ENCODE data around the gene FOXO4. TPM values are rescaled to one million over a fixed set of nuclear protein-coding genes. Genes with fewer than 3 reads are reported as not detected.

Gene FOXO4
- total RNA-seq, 4 donors from 2014 or later = 14.9 to 18.8 (median 16.9) TPM

DNA sequence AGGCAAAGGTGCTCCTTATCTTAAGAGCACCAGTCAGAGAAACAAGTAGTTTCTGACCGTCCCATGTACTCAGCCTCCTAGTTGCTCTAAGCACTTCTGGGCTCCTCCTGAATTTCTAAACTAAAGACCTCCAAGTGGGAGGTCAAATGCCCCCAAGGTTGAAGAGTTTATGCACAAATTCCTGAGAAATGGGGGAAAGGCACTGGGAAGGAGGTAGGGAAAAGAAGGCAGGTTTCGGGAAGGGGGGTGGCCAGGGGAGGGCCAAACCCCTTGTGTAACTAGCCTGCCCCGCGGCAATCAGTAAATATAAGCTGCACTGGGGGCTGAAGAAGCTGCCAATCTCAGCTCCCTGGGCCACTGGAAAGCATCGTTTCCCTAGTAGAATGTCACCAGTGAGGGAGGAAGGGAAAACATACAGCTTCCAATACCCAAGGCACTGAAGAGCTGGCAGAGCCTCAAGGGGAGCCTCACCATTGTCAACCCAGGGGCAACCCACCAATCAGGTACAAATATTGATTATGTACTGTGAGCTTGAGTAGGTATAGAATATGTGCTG lies 3.4 kb downstream of the FOXO4 start:
- TF ChIP-seq POLR2A (IDR thresholded peaks at IDR 0.05) = no peak
- TF ChIP-seq, protein P1, sequence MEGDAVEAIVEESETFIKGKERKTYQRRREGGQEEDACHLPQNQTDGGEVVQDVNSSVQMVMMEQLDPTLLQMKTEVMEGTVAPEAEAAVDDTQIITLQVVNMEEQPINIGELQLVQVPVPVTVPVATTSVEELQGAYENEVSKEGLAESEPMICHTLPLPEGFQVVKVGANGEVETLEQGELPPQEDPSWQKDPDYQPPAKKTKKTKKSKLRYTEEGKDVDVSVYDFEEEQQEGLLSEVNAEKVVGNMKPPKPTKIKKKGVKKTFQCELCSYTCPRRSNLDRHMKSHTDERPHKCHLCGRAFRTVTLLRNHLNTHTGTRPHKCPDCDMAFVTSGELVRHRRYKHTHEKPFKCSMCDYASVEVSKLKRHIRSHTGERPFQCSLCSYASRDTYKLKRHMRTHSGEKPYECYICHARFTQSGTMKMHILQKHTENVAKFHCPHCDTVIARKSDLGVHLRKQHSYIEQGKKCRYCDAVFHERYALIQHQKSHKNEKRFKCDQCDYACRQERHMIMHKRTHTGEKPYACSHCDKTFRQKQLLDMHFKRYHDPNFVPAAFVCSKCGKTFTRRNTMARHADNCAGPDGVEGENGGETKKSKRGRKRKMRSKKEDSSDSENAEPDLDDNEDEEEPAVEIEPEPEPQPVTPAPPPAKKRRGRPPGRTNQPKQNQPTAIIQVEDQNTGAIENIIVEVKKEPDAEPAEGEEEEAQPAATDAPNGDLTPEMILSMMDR (IDR thresholded peaks at IDR 0.05) = no peak
- H3K27me3 ChIP-seq = no peaks in the 10 kb centered on the region
- intact Hi-C loops (cut with DNase I) = no loop called here
- WGBS, 2 donors = 70 to 80% methylated on average over 4 to 5 of the region's 5 CpGs
- DNase-seq = no peak
- H3K4me1 ChIP-seq = peaks cover 0 to 5% of the 10 kb centered on the region in 2 donors
- no peak overlapping the region for H3K4me3 ChIP-seq (replicated peaks in 1 of 3)
- no peaks in the 10 kb centered on the region for H3K9me3 ChIP-seq
- H3K36me3 ChIP-seq = no peaks in the 10 kb centered on the region
- H3K27ac ChIP-seq = no peak overlapping the region

DNA sequence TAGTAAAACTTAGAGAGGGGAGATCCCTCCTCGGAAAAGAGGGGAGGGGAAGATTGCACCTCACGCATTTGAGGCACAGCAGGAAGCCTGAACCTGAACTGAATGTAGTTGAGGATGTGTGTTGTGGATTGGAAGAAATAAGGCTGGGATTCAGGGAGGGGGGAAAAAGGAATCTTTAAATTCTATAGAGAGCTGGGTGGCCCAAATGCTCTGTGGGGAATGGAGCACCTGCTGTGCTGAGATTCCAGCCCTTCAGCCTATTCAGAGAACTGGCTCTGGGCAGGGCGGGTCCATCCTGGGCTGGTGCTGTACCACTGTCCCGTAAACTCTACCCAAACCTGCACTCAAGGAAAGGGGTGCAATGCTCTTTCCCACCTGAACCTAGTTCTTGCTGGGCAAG lies 4.1 kb downstream of the FOXO4 start:
- Histone ChIP-seq H3K27me3 (no peaks in the 10 kb centered on the region), H3K9me3 (no peaks in the 10 kb centered on the region), H3K4me3 (replicated peaks in 1 of 3) (no peak overlapping the region), H3K4me1 (peaks cover 0 to 5% of the 10 kb centered on the region in 2 donors), H3K27ac (no peak overlapping the region), H3K36me3 (no peaks in the 10 kb centered on the region)
- DNase-seq = no peak
- whole genome bisulfite sequencing, 2 donors = 90 to 98% methylated on average over 2 of the region's 4 CpGs
- no peak for TF ChIP-seq POLR2A (IDR thresholded peaks at IDR 0.05)
- TF ChIP-seq, protein P1 (IDR thresholded peaks at IDR 0.05) = no peak
- intact Hi-C loops (cut with DNase I) = no loop called here

DNA sequence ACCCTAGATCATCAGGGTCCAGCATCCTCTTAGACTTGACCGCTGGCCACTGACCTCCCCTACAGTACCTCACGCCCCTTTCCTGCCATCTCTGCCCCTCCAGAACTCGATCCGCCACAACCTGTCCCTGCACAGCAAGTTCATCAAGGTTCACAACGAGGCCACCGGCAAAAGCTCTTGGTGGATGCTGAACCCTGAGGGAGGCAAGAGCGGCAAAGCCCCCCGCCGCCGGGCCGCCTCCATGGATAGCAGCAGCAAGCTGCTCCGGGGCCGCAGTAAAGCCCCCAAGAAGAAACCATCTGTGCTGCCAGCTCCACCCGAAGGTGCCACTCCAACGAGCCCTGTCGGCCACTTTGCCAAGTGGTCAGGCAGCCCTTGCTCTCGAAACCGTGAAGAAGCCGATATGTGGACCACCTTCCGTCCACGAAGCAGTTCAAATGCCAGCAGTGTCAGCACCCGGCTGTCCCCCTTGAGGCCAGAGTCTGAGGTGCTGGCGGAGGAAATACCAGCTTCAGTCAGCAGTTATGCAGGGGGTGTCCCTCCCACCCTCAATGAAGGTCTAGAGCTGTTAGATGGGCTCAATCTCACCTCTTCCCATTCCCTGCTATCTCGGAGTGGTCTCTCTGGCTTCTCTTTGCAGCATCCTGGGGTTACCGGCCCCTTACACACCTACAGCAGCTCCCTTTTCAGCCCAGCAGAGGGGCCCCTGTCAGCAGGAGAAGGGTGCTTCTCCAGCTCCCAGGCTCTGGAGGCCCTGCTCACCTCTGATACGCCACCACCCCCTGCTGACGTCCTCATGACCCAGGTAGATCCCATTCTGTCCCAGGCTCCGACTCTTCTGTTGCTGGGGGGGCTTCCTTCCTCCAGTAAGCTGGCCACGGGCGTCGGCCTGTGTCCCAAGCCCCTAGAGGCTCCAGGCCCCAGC lies 5.2 kb downstream of the FOXO4 start:
- Histone ChIP-seq H3K9me3 (no peaks in the 10 kb centered on the region), H3K4me3 (replicated peaks in 1 of 3) (no peak overlapping the region), H3K4me1 (peaks cover 0 to 5% of the 10 kb centered on the region in 2 donors), H3K27ac (no peak overlapping the region), H3K36me3 (no peaks in the 10 kb centered on the region), H3K27me3 (no peaks in the 10 kb centered on the region)
- no peak for DNase-seq
- TF ChIP-seq POLR2A (IDR thresholded peaks at IDR 0.05) = no peak
- TF ChIP-seq, protein P1 (IDR thresholded peaks at IDR 0.05) = no peak
- intact Hi-C loops (cut with DNase I) = no loop called here
- 80 to 84% methylated on average over 11 to 18 of the region's 31 CpGs for WGBS, 2 donors

DNA sequence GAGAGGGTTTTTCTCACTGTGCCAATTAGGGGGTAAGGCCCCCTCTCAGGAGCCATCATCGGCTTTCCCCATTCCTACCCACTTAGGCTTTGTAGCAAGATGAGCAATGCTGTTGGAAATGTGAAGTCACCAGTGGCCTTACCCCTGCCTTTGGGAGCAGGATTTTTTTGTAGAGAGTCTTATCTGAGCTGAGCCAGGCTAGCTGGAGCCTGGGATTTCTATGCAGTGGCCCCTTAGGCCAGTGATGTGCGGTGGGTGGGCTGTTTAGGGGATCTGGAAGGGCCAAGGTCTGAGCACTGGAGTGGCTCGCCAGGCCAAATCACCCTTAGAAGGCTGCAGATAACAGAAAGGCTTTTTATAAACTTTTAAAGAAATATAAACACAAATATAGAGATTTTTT lies 6.6 kb downstream of the FOXO4 start:
- H3K27me3 ChIP-seq = no peaks in the 10 kb centered on the region
- peaks cover 0 to 5% of the 10 kb centered on the region in 2 donors for H3K4me1 ChIP-seq
- TF ChIP-seq, protein P1 (IDR thresholded peaks at IDR 0.05) = no peak
- H3K4me3 ChIP-seq (replicated peaks in 1 of 3) = no peak overlapping the region
- intact Hi-C loops (cut with DNase I) = no loop called here
- no peak for DNase-seq
- H3K27ac ChIP-seq = no peak overlapping the region
- 74 to 86% methylated on average over 3 of the region's 3 CpGs for WGBS, 2 donors
- no peaks in the 10 kb centered on the region for H3K36me3 ChIP-seq
- H3K9me3 ChIP-seq = no peaks in the 10 kb centered on the region

Measured in thyroid gland (tissue), 4 donors.